Nephron progenitor cell (in vitro differentiated cells): ENCODE data around the gene ST8SIA3.
"Not testable (repeated sequence)": the region's sequence is repeated elsewhere in the genome, so short reads cannot be mapped to it uniquely, and the experiment has no call there.

ENCODE experiments used
- DNase-seq: peaks from one replicate; pipeline ENCODE4 v3.0.0; 2021
- H3K27ac Mint-ChIP-seq: 2 replicates; pipeline ENCODE4 v1.8.0; 2021; ENCODE audit warnings: mild to moderate bottlenecking, moderate library complexity, mixed read lengths
- H3K27me3 Mint-ChIP-seq: 2 replicates; pipeline ENCODE4 v1.8.0; 2021; ENCODE audit warnings: mild to moderate bottlenecking, low read depth, mixed read lengths; ENCODE audit not compliant: poor library complexity
- H3K36me3 Mint-ChIP-seq: 2 replicates; pipeline ENCODE4 v1.8.0; 2021; ENCODE audit warnings: low read depth, mixed read lengths
- H3K4me1 Mint-ChIP-seq: 2 replicates; pipeline ENCODE4 v1.8.0; 2021; ENCODE audit warnings: mixed read lengths
- H3K4me3 Mint-ChIP-seq: 2 replicates; pipeline ENCODE4 v1.8.0; 2021; ENCODE audit warnings: mild to moderate bottlenecking, moderate library complexity, mixed read lengths
- H3K9me3 Mint-ChIP-seq: 2 replicates; pipeline ENCODE4 v1.8.0; 2021; ENCODE audit warnings: mild to moderate bottlenecking, moderate library complexity, mixed read lengths
- CTCF ChIP-seq: fragments of 200-600 bp; sonication (generic); IDR thresholded peaks from 2 replicates; pipeline ENCODE4 v1.5.0; 2021; ENCODE audit warnings: antibody characterized with exemption

The ST8SIA3 gene

GRCh38 chr18:57366528-57367081, 14.2 kb downstream of the ST8SIA3 start:
- Mint-ChIP-seq H3K4me1 (no peaks in the 10 kb centered on the region), H3K4me3 (no peak overlapping the region), H3K27ac (no peak overlapping the region), H3K9me3 (no peaks in the 10 kb centered on the region), H3K27me3 (peaks cover 4% of the 10 kb centered on the region), H3K36me3 (no peaks in the 10 kb centered on the region)
- DNase-seq, result no peak
- no peak for TF ChIP-seq CTCF

DNA sequence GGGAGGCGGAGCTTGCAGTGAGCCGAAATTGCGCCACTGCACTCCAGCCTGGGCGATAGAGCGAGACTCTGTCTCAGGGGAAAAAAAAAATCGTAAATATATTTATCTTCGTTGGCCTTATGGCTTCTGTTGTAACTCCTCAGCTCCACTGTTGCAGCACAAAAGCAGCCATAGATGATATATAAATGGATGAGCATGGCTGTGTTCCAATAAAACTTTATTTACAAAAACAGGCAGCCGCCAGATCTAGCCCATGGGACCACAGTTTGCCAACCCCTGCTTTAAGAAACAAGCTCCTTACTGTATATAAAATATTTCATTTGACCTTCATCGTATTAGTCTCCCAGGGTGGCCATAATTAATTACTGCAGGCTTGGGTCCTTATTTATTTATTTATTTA, 20.1 kb downstream of the ST8SIA3 start:
- no peak for DNase-seq
- no peaks in the 10 kb centered on the region for H3K9me3 Mint-ChIP-seq
- no peaks in the 10 kb centered on the region for H3K36me3 Mint-ChIP-seq
- no peak for TF ChIP-seq CTCF
- H3K4me3 Mint-ChIP-seq, result no peak overlapping the region
- peaks cover 12% of the 10 kb centered on the region for H3K27me3 Mint-ChIP-seq
- H3K4me1 Mint-ChIP-seq, result no peaks in the 10 kb centered on the region
- H3K27ac Mint-ChIP-seq, result no peak overlapping the region

- no peaks in the 10 kb centered on the region for H3K4me1 Mint-ChIP-seq
- no peaks in the 10 kb centered on the region for H3K36me3 Mint-ChIP-seq
- no peak overlapping the region for H3K4me3 Mint-ChIP-seq
- no peak for TF ChIP-seq CTCF
- H3K9me3 Mint-ChIP-seq, result no peaks in the 10 kb centered on the region
- peaks cover 18% of the 10 kb centered on the region for H3K27me3 Mint-ChIP-seq
- DNase-seq, result no peak
- no peak overlapping the region for H3K27ac Mint-ChIP-seq
Observed at GRCh38 chr18:57373017-57373416, 20.7 kb downstream of the ST8SIA3 start.

- Mint-ChIP-seq H3K4me1 (no peaks in the 10 kb centered on the region), H3K27ac (no peak overlapping the region), H3K27me3 (peaks cover 29% of the 10 kb centered on the region), H3K9me3 (no peaks in the 10 kb centered on the region), H3K36me3 (no peaks in the 10 kb centered on the region), H3K4me3 (no peak overlapping the region)
- no peak for DNase-seq
- no peak for TF ChIP-seq CTCF
Observed at GRCh38 chr18:57376503-57376902, 24.1 kb downstream of the ST8SIA3 start.

DNA sequence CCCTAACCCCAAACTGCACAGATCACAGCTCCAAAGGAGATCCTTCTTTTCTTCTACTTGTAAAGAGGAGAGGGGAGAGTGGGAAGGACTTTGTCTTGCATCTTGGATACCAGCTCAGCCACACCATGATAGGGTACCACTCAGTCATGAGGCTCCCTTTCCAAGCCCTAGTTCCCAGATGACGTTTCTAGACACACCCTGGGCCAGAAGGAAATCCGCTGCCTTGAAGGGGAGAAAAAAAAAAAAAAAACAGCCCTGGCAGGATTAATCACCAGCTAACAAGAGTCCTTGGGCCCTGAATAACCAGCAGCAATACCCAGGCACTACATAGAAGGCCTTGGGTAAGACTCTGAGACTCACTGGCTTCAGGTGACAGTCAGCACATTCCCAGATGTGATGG, 36.9 kb downstream of the ST8SIA3 start:
- Mint-ChIP-seq H3K9me3 (no peaks in the 10 kb centered on the region), H3K27me3 (peaks cover 25% of the 10 kb centered on the region), H3K4me1 (no peaks in the 10 kb centered on the region), H3K4me3 (no peak overlapping the region), H3K27ac (no peak overlapping the region), H3K36me3 (no peaks in the 10 kb centered on the region)
- no peak for DNase-seq
- no peak for TF ChIP-seq CTCF

DNA sequence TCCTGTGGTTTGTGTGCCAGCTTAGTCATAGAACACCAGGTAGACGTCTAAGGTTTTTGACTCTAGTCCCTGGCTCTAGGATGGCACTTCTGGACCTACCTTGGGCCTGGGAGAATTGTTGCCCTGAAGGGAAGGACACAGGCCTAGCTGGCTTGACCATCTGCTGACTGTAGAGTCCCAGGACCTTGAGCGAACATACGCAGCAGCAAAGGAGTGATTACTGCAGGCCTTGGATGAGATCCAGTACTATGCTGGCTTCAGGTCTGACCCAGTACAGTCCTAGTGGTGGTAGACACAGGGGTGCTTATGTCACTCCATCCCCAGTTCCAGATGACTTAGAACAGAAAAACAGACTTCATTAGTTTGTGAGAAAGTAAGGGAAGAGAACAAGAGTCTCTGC, 37.7 kb downstream of the ST8SIA3 start:
- Mint-ChIP-seq H3K4me1 (no peaks in the 10 kb centered on the region), H3K27ac (no peak overlapping the region), H3K4me3 (no peak overlapping the region), H3K27me3 (peaks cover 28% of the 10 kb centered on the region), H3K36me3 (no peaks in the 10 kb centered on the region), H3K9me3 (peaks cover 1% of the 10 kb centered on the region)
- TF ChIP-seq CTCF, result no peak
- no peak for DNase-seq

GRCh38 chr18:57394749-57395148, 42.4 kb downstream of the ST8SIA3 start:
- DNase-seq, H3K27ac Mint-ChIP-seq, H3K4me3 Mint-ChIP-seq, H3K4me1 Mint-ChIP-seq, H3K36me3 Mint-ChIP-seq: not testable (repeated sequence)
- Mint-ChIP-seq H3K27me3 (peaks cover 14% of the 10 kb centered on the region), H3K9me3 (peaks cover 11% of the 10 kb centered on the region)

DNA sequence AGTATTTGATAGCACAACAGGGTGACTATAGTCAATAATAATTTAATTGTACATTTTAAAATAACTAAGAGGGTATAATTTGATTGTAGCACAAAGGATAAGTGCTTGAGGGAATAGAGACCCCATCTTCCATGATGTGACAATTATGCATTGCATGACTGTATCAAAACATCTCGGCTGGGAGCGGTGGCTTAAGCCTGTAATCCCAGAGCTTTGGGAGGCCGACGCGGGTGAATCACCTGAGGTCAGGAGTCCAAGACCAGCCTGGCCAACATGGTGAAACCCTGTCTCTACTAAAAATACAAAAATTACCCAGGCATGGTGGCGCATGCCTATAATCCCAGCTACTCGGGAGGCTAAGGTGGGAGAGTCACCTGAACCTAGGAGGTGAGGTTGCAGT, 44.5 kb downstream of the ST8SIA3 start:
- DNase-seq, H3K27ac Mint-ChIP-seq, H3K4me3 Mint-ChIP-seq, H3K36me3 Mint-ChIP-seq, H3K4me1 Mint-ChIP-seq: not testable (repeated sequence)
- Mint-ChIP-seq H3K9me3 (peaks cover 11% of the 10 kb centered on the region), H3K27me3 (peaks cover 25% of the 10 kb centered on the region)
